Activated CD8-positive, alpha-beta memory T cell treated with anti-CD3 and anti-CD28 coated beads for 1 hour (primary cell): ENCODE data around the gene BMAL1.

ENCODE experiments used
- DNase-seq, 2 donors: peaks; one replicate each; pipeline ENCODE4 v3.0.0-alpha.2; 2020; ENCODE audit warnings: low read depth in 1 of 2; ENCODE audit errors: extremely low read depth in 1 of 2

Gene BMAL1

DNA sequence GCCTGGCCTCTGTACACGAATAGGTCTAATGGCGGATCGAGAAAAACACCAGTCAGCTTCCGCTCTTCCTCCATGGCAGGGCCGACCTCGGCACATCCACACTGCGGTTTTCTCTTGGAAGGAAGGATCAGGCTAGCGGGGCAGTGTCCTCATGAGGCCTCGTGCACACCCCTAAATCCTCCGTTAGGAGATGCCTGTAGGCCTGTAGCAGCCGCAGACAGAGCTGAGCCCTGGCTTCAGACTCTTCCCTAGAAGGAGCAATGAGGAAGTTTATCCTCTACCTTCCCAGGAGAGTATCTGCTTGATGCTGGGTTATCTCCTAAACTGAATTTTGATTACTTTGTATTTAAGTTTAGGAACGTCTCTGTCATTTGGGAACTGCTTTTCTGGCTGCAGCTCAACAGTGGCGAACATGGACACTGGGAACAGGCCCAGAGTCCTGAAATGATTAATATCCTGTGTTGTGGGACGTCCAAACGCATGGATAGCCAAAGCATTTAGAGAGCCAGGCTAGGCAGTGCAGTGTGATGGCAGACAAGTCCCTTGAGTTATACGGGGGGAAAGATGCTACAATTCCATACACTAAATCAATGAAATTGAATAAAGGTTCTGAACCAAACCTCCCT, 16.5 kb upstream of the BMAL1 start:
- no peak for DNase-seq

DNA sequence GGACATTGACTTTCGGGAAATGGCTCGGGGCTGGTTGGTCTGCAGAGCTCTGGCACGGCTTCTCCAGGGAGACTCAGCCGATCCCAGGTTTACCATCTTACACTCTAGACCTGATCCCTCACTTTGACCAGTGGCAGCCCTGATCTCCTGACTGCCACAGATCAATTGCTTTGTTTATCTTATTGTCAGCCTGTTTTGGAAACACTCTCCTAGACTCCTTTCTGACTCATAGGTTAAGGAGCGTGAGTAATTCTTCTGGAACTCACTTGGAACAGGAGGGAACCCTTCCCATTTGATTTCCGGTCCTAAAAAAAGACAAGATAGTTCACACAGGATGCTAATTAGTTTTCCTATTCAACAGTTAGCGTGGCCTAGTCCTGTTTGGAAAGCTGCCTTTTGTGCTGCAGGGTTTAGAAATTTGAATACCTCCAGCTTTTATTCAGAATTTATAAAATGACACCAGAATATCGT, 16.0 kb upstream of the BMAL1 start:
- no peak for DNase-seq

DNA sequence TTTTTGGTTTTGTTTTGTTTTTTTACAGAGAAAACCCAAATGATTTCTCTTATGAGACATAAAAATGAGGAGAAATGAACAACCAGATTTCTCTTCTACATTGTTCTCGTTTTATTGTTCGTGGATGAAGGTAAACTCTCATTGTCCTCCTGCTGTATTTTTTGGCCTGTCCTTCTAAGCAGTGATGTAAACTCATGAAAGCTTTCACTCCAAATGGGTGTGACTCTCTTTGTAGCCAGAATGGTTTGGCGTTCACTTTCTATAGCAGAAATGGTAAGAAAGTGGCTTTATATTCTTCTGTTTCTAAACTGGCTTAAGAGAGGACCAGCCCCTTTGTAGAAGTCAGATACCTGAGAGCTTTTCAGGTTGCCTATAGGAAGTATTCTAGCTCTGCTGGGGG, 15.5 kb upstream of the BMAL1 start:
- DNase-seq = no peak

DNA sequence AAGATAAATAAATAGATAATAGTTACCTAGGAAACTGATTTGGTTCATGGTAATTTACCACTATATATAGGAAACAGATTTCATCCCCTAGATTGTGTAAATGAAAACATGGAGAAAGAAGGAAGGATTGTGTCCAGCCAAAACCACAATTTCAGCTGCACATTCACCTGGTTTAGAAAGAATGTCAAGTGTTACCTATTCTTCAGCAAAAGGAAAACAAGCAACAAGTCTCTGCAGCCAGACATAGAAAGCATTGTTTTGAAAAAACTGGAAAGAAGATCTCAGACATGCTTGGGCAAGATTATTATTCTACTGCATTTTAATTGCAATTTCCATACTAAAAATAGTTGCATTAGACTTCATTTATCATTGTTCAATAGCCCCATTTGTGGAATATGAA, 8.8 kb upstream of the BMAL1 start:
- no peak for DNase-seq

DNA sequence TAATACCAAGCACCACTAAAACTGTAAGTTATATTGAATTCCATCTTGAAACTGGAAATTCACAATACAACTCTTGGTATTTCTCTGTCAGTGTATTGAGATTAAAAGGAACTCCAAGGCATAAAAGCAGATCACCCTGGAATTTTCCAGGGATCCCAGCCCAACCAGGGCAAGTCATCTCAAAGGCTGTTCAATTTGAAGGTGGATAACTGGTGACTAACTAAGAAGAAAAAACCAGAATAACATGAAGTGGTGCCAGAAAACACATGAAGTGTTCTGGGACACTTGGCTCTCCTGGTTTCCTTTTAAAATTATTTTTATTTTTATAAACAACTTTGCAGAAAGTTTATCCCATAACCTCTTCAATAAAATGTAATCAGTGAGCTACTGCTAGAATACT, 7.8 kb upstream of the BMAL1 start:
- no peak for DNase-seq

DNA sequence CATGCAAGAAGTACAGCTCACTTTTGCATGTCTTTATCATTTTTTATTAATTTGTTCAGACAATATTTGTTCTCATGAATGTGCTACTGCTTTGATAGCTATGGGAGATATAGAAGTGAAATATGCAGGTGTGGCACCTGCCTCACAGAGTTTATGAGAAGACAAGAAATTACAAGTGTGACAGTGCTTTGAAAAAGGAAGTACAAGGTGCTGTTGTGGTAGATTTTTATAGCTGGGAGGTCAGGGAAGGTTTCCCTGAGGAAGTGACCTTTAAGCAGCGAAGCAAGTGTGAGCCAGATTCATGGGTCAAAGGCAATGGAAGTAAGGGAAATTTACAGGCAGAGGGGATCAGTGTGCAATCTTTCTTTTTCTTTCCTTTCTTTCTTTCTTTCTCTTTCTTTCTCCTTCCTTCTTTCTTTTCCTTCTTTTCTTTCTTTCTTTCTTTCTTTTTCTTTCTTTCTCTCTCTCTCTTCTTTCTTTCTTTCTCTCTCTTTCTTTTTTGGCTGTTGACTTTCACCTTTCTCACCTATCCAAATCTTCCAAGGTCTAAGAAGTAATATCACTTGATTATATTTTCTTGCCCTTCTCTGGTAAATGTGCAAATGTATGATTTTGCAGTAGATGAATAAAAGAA, 6.4 kb upstream of the BMAL1 start:
- DNase-seq = no peak

DNA sequence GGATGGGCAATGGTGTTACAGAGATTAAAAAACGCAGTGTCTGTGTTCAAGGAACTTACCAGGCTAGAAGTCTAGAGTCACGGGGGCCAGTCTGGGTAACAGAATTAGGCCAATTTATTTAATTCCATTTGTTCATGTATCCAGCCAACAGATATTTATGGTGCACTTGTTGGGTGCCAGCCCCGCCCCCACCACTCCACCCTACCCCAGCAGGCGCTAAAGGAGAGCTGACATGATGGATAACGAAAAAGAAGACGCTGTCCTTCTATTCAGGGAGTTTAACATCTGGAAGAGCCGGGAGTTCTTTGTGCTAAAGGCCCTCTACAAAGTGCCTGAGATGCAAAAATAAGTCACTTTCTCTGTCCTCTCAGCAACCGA, 1.1 kb upstream of the BMAL1 start:
- no peak for DNase-seq

DNA sequence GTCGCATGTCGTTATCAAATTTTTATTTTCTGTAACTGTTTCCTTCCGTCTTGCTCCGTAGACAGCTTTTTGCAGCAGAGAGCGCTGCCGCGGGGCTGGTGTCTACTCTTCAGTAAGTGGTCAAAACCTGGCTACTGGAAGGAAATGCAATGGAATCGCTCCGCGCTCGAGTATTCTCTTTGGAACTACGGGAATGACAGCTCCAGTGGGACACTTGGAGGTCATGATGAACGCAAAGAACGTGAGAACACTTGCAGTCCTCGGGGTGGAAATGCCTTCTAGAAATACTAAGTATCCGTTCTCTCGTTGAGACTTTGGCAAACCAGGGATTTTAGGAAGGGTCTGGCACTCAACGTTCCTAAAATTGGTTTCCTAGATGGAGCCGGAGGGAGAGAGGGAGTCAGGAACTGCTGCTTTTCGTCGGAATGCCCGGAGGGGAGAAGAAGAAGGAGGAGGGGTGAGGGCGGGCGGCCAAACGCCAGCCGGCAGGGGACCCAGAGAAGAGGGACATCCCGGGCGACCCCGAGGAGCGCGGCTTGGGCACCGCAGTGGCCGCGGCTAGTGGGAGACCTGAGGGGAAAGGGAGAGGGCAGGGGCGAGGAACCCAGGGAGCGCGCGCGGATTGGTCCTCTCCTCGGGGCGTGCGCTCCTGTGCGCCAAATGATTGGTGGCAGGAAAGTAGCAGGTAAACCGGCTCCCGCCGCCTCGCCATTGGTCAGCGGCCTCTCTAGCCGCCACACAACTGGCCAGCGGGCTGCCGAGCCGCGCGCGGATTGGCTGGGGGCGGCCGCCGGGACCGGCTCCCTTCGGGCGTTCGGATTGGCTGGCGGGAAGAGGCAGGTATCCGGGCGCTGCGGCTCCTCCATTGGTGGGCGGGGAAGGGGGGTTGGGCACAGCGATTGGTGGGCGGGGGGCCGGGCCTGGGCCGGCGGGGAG, 490 bp upstream of the BMAL1 start:
- peak; percentile 88 to 95 for DNase-seq

DNA sequence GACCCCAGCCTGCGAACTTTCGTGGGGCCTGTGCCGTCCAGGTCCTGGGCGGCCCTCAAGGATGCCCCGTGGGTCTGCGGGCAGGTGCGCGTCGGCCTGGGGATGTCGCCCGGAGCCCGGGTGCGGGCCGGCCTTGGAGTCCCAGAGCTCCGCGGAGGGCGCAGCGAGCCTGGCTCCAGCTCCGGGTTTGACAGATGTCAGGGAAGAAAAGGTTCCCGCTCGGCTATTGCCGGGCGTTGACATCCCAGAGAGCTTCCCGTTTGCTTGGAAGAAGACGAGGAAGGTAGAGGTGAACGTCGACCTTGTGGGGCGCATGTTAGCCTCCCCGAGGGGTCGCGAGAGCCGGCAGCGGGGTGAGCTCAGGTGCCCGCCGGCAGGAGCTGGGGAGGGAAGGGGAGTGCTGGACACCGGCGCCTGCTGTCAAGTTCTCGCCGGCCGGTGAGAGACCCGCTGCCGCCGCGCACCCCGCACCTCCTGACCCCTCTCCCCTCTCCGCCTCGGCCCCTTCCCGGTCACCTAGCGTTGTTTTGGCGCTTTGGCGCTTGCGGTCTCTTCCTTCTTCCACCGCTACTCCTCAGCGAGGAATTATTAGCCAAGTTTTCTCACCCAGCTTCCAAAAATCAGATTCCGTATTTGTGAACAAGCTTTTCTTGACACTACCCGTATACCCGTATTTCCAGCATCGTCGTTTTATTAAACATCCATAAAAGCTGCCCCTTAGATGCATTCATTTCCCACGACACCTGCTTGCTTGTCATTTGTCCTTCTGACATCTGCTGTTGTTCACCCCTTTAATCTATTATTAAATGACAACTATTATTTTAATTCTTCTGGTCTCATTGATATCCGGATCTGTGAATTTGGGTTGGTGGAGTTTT, 1.3 kb downstream of the BMAL1 start:
- no peak for DNase-seq

DNA sequence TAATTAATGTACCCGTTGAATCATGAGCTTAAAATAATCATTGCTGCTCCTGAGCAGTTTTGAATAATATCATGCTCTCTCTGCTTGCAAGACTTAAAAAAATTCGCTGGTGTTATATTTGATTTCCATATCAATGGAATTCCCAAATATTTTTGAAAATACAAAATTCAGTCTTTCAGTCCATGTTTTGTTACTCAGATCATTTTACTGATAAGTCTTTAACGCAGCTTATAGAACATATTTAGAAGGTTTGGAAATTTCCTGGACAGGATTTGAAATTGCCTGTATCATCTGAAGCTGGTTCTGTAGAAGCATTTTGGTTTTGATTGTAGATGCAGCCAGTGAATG, 1.9 kb downstream of the BMAL1 start:
- DNase-seq = no peak

DNA sequence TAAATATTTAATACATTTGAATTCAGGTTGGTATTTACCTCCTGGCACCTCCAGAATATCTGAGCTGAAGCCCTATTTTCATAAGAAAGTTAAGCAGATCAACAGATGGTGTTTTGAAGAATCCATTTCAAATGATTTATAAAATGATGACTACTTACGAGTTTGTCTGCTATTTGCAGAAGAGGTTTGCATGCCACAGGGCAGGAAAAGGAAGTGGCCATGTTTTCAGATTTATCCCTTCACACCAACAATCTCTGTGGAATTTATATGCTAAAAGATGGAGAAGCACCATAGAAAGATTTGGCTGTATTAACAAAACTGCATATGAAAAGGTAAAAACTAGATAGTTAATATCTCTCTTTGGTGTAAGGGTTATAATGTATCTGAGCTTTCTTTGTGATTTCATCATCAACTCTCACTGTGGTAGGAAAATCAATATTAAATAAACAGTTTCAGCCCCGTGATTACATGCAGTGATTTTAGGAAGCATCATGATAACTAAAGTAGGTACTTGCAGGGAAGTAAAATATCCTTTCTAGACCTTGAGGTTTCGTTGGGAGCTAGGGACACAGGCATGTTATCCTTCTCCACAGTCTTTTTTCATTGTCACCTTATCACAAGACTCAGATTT, 2.6 kb downstream of the BMAL1 start:
- no peak for DNase-seq

DNA sequence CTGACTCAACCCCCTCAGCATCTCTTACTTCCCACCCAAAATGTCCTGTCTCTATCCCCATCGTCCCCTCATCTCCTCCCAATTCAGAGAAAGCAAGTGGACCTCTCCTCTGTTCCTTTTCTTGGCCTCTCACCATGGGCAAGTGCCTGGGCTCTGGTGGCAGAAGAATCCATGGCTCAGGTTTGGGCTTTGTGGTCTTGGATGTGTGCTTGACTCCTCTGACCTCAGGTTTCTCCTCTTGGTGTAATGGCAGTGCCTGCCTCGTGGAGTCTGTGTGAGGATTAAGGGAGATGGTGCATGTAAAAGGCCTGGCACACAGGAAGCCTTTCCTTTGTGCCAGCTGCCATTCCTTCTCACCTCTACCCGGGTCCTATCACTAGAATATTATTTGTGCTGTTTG, 3.2 kb downstream of the BMAL1 start:
- no peak for DNase-seq

DNA sequence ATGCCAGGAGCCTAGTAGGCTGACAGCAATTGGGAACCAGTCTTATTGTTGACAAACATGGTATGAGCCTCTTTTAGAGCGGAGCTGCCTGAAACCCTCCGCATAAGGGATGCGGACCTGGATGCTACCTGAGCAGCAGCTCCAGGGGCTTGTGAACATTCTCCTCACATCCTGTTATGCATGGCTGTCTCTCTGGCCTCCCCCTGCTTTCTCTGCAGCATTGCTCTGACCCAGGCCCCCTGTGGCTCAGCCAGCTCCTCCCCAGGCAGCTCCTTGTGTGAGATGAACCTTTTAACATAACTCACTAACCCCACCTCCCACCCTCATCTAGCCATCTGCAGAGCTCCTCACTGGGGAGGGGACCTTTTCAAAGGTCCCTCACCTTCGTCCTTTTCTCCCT, 6.0 kb downstream of the BMAL1 start:
- no peak for DNase-seq

DNA sequence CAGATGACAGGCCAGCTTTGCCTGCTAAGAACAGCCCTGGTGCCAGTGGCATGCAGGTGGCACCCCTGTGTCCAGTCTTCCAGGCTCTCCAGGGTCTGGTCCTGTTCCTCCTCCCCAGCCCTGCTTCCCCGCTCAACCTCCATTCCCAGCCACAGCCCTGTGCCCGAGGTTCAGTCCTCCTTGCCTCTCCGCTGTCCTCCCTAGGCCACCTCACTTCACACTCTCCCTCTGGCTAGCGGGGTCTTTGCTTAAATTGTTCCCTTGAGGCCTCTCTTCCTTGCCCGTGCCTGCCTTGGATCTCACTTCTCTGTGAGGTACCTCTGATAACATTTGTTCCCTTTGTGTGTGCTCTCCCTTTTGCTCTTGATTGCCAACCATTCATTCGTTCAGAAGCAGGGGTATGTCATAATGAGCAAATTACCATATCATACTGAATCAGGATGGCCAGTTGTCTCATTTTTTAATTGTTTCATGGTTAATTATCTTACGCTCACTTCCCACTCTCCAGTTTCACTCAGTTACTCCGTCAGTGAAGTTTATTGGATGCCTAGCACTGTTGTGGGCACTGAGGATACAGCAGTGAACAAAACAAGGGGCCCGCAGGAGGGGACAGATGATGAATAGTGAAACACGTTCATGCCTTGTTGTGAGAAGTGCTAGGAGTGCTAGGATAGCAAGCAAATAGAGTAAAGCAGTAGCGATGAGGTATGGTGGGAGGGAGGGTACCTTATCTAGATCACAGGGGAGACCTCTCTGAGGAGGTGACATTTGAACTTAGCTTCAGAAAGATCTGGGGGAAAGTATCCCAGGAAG, 7.4 kb downstream of the BMAL1 start:
- no peak for DNase-seq

DNA sequence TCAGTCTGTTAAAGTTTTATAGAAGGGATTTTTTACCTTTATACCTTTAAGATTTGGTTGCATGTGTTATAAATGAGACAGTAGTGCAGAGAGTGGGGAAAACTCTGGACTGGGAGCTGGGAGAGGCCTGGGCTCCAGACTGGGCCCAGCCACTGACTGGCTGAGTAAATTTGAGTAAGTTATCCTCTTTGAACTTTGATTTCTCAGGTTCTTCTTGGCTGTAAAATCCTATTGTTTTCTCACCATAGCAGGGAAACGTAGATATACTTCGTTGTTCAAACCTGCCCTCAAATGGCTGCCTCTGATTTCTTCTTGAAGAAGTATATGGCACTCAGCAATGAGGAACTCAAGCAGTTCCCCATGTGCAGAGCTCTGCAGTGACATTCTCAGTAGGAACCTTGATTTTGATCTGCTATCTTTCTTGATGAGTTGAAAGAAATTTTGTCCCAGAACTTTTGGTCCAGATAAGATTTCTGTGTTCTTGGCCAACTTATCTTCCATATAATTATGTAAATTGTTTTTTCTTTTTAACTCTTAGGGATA, 8.8 kb downstream of the BMAL1 start:
- no peak for DNase-seq

DNA sequence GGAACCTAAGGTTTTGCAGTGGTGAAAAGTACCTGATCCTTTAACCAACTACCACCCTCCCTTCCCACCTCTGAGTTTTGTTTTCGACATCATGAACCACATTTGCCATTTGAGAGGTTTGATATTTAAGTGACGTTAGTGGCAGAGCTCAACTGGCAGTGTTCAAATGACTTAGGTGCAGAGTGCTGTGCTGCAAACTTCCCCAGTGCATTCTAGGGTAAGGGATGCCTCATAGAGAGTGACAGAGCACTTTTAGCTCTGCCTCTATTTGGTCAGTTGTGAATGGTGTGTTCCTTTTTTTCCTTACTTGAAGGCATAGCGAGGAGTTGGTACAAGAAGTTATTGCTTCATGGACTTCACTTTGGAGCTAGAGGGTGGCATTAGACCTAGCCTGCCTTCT, 9.4 kb downstream of the BMAL1 start:
- DNase-seq = no peak

DNA sequence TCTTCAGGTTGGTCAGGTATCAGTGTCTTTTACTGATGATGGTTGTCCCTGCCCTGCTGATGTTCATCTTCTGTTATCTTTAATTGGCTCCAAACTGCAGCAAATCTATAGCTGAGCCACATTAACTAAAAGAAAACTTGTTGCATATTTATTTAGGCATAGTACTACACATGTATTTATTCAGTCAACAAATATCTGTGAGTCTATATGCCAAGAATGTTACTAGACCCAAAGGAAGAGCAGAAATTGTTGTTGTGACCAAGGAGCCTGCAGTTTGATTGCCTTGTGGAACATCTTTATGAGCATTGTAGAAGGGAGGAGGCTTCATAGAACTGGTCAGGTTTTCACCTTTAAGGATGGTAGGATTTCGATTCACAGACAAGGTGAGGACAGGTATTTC, 10.1 kb downstream of the BMAL1 start:
- DNase-seq = no peak

DNA sequence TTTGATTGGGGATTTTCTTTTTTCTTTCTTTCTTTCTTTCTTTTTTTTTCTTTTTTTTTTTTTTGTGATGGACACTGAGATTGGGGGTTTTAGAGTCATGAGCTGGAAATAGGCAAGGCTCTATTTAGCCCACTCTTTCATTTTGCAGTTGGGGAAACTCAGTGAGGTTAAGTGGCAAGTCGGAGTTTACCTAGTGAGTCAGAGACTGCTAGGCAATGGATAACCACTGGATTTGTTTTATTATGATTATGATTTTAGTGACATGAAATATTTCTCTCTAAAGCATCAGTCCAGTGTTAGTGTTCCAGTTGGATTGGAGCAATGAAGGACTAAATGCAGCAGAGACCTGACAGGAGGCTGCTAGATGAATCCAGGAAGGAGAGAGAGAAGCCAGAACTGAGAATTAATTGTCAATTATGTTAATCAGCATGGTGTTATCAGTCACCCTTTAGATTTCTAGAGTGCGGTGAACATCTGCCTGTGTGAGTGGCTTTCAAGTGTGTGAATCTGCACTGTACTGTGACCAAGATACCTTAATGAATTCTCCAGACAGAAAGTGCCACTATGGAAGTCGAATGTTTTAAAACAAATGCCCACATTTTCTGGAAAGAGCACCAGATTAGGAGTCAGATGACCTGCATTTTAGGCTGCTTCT, 10.9 kb downstream of the BMAL1 start:
- DNase-seq = no peak

DNA sequence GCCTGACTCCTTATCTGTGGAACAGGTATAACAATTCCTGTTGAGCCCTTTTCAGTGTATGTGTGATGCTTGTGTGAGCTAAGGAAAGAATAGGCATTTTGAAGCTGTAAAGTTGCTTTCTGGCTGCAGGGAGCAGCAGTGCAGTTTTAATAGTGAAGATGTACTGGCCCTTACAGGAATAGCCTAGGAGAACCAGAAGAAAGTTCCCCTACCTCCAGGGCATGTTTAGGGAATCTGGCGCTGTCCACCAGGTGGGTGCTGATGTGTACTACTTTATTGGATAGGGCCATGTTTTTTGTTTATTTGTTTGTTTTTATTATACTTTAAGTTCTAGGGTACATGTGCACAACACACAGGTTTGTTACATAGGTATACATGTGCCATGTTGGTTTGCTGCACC, 11.5 kb downstream of the BMAL1 start:
- no peak for DNase-seq
